Effector CD8-positive, alpha-beta T cell (primary cell): ENCODE measurements around the gene STK40.

ENCODE experiments used
- DNase-seq: peaks from one replicate; lab custom pipeline; 2025; lab: John Stamatoyannopoulos, UW
- total RNA-seq, 4 experiments: gene quantifications; one replicate each; lab custom pipeline; 2026; lab: John Stamatoyannopoulos, UW

Gene STK40
- total RNA-seq = 96.6 to 129 (median 111) reads per million in 4 experiments

- DNase-seq = peak; percentile 97
Observed at GRCh38 chr1:36385410-36386264, at the start of gene STK40. Gene STK40, minus strand, starts transcription at chr1:36385924. Its CDS starts 24,592 bp downstream, at chr1:36361332.

- DNase-seq = no peak
Observed at GRCh38 chr1:36433102-36433501, 47.4 kb upstream of the STK40 start.

- DNase-seq = no peak
Observed at GRCh38 chr1:36432616-36433015, 46.9 kb upstream of the STK40 start.

- no peak for DNase-seq
Observed at GRCh38 chr1:36425791-36426190, 40.1 kb upstream of the STK40 start.

- DNase-seq = no peak
Observed at GRCh38 chr1:36421649-36422048, 35.9 kb upstream of the STK40 start.

- peak; percentile 87 for DNase-seq
Observed at GRCh38 chr1:36420836-36421317, 35.2 kb upstream of the STK40 start.

GRCh38 chr1:36420409-36420808 lies 34.7 kb upstream of the STK40 start:
- no peak for DNase-seq

- DNase-seq = no peak
Observed at GRCh38 chr1:36419569-36419968, 33.8 kb upstream of the STK40 start.

GRCh38 chr1:36419140-36419539 lies 33.4 kb upstream of the STK40 start:
- no peak for DNase-seq

- no peak for DNase-seq
Observed at GRCh38 chr1:36417931-36418330, 32.2 kb upstream of the STK40 start.

GRCh38 chr1:36415661-36416326 lies 30.1 kb upstream of the STK40 start:
- DNase-seq = no peak

GRCh38 chr1:36414384-36414783 lies 28.7 kb upstream of the STK40 start:
- no peak for DNase-seq

- no peak for DNase-seq
Observed at GRCh38 chr1:36411674-36412648, 26.2 kb upstream of the STK40 start.

- DNase-seq = no peak
Observed at GRCh38 chr1:36408479-36408878, 22.8 kb upstream of the STK40 start.

GRCh38 chr1:36406440-36406839 lies 20.7 kb upstream of the STK40 start:
- no peak for DNase-seq

GRCh38 chr1:36402504-36402890 lies 16.8 kb upstream of the STK40 start:
- no peak for DNase-seq

- no peak for DNase-seq
Observed at GRCh38 chr1:36401602-36402503, 16.1 kb upstream of the STK40 start.

- DNase-seq = no peak
Observed at GRCh38 chr1:36400825-36401601, 15.3 kb upstream of the STK40 start.

- no peak for DNase-seq
Observed at GRCh38 chr1:36400514-36400824, 14.7 kb upstream of the STK40 start.

- no peak for DNase-seq
Observed at GRCh38 chr1:36398370-36398977, 12.8 kb upstream of the STK40 start.
